G401.6 (cell line): ENCODE measurements around the gene TPGS2.
A peak's percentile ranks its signal among the peaks of the same experiment; 100 is the strongest.
"Not testable (repeated sequence)": the region's sequence is repeated elsewhere in the genome, so short reads cannot be mapped to it uniquely, and the experiment has no call there.

Experiments
- FAIRE-seq: peaks from 2 replicates; lab custom pipeline; 2012; peaks lifted over from hg19 to GRCh38; lab: Jason Lieb, UNC

The TPGS2 gene, protein sequence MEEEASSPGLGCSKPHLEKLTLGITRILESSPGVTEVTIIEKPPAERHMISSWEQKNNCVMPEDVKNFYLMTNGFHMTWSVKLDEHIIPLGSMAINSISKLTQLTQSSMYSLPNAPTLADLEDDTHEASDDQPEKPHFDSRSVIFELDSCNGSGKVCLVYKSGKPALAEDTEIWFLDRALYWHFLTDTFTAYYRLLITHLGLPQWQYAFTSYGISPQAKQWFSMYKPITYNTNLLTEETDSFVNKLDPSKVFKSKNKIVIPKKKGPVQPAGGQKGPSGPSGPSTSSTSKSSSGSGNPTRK

DNA sequence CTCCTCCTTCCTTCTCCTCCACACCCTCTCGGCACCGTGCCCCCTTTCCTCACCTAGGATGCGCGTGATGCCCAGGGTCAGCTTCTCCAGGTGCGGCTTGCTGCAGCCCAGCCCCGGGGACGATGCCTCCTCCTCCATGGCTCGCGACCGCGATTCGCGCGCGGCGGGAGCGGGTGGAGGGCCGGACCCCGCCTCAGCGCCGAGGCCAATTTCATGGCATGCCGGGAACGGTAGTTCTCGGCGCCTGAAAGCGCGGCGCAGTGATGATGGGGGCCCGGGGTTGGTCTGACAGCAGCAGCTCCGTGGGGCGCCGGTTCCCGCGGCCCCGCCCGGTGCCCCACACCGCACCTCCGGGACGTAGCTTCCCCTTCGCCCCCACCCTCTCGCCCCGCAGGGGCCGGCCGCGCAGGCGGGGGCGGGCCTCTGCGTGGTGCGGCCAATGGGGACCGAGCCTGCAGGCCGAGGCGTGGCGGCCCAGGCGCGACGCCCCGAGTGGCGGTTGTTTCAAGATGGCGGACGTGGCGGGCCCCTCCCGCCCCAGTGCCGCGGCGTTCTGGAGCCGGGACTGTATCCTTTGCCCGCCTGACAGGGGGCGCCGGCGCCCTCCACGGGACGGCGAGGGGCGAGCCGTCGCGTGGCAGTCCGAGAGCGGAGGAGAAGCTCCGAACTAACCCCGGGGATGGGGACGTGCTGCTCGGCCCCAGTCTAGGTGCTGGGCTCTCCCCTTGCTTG is at the start of gene TPGS2, which contains the start of gene KIAA1328:
Gene TPGS2 (minus strand): TSS at position 373 of the 732 bp plus-strand sequence. CDS start 235 bp downstream, at position 138.
Gene KIAA1328 (plus strand): TSS at position 498 of the 732 bp plus-strand sequence. CDS start 12 bp downstream, at position 510.
- no peak for FAIRE-seq

DNA sequence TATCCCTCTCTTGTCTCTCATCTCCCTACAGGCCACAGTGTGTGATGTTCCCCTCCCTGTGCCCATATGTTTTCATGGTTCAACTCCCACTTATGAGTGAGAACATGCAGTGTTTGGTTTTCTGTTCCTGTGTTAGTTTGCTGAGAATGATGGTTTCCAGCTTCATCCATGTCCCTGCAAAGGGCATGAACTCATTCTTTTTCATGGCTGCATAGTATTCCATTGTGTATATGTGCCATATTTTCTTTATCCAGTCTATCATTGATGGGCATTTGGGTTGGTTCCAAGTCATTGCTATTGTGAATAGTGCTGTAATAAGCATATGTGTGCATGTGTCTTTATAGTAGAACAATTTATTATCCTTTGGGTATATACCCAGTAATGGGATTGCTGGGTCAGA is 45.0 kb upstream of the TPGS2 start:
- not testable (repeated sequence) for FAIRE-seq

DNA sequence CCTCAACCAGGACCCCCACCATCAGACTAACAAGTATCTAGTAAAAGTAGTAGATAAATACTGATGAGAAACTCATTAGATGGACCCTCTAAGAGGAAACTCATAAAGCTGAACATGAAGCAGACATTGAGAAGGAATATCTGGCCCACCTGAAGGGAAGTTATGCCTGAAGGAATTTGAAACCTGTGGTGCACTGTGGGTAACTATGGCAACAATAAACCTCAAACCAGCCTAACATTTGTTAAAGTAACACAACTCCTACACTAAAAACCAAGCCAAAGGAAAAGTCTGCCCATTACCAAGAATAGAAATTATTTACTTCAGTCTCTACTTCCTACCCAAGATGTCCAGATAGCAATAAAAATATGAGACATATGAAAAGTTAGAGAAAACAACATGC is 43.5 kb upstream of the TPGS2 start:
- no peak for FAIRE-seq

DNA sequence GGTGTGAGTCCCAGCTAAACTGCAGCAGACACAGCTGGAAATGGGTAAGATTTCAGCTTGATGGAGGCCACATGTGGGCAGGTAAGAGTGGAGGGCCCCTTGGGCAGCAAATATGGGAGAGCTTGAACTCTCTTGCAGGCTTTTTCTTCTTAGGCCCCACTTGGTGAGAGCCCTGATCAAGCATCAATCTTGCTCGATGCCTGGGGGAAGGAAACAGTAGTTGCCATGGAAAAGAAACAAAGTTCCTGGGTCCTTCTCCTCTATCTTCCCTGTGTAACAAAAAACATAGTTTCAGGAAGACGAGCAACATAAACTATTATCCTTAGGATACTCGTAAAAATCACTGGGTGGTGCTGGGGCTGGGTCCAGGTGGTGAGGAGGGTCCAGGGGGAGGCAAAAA is 43.0 kb upstream of the TPGS2 start:
- no peak for FAIRE-seq

DNA sequence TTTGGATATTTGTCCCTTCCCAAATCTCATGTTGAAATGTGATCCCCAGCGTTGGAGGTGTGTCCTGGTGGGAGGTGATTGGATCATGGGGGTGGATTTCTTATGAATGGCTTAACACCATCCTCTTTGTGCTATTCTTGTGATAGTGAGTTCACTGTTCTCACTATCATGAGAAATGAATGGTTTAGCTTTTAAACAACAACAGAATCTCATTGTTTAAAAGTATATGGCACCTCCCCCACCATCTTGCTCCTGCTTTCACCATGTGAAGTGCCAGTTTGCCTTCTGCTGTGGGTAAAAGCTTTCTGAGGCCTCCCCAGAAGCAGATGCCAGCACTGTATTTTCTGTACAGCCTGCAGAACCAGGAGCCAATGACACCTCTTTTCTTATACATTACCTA is 38.3 kb upstream of the TPGS2 start:
- no peak for FAIRE-seq

DNA sequence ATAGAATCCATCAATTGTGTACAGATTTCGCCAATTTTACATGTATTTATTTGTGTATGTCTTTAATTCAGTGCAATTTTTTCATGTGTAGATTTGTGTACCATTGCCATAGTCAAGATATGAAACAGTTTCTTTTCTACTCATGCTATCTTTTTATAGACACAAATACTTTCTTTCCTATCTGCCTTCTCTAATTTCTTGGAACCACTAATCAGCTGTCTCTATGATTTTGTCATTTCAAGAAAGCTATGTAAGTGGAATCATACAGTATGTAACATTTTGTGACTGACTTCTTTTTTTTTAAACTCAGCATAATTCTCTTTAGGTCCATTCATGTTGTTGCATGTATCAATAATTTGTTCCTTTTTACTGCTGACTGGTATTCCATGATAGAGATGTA is 33.4 kb upstream of the TPGS2 start:
- no peak for FAIRE-seq

DNA sequence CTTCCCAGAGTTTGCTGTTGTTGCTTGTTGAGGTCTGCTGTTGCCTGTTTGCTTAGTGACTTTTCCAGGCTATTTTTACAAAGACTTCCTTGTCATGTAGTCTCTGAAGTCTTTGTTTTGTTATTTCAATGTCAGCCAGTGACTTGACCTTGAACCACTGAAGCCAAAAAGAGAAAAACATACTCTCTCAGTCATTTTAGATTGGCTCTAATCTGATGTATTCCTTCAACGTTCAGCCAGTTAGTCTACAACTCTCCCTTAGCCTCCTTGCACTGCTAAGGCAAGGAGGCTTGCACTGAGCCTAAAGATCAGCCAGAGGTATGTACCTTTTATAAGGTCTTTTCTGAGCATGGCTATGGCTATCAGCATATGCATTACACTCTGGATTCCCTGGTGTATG is 28.0 kb upstream of the TPGS2 start:
- FAIRE-seq, result no peak

DNA sequence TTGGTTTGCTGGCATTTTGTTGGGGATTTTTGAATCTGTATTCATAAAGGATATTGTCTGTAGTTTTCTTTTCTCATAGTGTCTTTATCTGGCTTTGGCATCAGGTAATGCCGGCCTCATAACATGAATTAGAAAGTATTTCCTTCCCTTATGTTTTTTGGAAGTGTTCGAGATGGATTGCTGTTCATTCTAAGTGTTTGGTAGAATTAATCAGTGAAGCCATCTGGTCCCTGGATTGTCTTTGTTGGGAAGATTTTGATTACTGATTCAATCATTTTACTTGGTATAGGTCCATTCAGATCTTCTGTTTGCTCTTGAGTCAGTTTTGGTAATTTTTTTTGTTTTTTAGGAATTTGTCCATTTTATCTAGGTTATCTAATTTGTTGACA is 22.4 kb upstream of the TPGS2 start:
- no peak for FAIRE-seq

DNA sequence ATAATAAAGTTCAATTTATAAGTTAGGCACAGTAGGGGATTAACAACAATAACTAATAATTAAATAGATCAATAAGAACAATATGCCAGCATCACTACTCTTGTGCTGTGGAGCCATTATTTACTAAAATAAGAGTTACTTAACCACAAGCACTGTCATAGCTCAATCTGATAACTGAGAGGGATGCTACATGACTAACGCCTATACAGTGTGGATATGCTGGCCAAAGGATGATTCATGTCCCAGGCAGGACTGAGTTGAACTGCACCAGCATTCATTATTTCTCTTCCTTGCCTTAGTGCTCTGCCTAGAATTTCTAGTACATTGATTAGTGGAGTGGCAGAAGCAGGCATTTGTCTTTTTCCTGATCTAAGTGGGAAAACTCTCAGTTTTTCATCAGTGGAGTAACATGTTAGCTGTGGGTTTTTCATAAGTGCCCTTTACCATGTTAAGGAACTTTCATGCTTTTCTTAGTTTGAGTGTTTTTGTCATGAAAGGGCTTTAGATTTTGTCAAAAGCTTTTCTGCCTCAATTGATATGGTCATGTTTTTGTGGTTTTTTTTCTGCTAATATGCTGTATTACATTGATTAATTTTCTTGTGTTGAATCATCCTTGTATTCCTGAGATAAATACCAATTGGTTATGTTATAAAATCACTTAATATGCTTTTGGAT is 21.9 kb upstream of the TPGS2 start:
- FAIRE-seq, result no peak

DNA sequence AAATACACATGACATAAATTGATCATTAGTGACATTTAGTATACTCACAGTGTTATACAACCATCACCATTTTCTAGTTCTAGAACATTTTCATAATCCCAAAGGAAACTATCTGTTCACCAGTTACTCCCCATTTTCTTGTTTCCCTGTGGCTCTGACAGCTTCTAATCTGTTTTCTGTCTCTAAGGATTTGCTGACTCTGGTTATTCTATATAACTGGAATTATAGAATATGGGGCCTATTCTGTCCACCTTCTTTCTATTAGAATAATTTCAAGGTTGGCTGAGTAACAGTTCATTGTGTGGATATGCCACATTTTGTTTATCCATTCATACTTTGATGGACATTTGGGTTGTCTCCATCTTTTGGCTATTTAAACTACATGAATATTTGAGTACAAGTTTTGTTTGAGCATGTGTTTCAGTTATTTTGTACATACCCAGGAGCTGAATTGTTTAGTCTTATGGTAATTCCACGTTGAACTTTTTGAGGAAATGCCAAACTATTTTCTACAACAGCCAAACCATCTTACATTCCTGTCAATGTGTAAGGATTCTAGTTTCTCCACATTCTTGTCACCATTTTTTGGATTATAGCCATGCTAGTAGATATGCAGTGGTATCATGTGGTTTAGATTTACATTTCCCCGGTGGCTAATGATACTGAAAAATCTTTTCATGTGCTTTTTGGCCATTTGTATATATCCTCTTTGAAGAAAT is 20.6 kb upstream of the TPGS2 start:
- no peak for FAIRE-seq

DNA sequence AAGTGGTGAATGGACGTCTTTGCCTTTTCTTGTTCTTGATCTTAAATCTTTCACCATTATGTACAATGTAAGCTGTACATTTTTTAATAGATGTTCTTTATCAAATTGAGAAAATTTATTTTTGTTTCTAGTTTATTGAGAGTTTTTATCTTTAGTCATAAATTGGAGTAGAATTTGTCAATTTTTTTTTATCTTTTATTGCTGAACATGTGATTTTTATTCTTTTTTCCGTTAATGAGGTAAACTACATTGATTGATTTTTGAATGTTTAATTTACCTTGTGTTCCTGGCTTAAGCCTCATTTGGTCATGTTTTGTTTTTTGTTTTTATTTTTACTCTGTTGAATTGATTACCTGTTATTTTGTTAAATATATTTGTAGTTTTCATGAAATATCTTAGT is 19.8 kb upstream of the TPGS2 start:
- peak; percentile 73 for FAIRE-seq

DNA sequence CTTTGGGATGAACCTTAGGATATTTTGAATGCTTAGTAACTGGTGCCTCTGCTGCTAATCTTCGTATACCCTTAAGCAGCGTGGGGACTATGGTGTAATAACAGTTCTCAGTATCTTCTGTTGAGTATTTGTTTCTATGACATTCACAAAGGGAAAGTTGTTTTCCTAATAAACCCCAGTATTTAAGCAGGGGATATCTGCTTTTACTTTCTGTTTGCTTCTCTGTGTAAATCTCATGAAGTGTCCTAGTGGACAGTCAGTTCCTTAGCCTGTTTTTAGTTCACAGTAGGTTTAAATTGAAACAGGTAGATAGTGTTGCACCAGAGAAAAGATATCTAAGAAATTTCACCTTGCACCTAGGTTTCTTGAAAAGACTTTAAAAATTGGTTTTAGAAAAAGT is 15.0 kb upstream of the TPGS2 start:
- no peak for FAIRE-seq

DNA sequence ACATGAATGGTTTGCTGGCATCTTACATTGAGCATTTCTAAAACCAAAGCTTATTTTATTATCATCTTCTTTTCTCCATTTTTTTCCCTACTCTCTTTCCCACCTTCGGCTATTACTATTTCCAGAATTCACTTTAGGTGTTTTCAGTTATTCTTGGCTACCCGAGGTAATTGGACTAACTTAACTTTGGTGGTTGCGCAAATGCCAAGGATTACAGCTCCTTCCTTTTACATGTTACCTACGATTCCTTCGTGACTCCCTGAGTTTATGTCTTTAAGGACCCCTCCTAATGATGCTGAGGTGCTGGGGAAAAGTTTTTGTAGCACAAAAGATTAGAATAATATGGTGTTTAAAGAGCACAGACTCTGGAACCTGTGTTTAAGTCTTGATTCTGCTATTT is 14.4 kb upstream of the TPGS2 start:
- FAIRE-seq, result no peak

DNA sequence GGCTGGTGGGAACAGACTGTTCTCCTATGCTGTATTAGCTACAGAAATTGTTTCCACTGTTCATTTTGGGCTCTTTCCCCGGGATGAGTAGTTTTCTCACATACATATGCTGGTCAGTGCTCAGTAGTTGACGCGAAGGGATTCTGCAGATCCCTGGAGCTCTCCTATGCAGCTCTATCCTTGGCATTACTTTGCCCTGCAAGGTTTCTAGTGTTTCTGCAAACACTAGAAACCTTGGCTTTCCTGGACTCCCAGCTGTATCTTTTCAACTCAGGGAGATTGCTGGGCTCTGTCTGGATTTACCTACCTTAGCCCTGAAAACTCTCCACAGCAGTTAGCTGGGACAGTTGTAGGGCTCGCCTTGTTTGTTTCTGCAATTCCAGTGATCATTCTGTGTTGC is 11.0 kb upstream of the TPGS2 start:
- FAIRE-seq, result no peak

DNA sequence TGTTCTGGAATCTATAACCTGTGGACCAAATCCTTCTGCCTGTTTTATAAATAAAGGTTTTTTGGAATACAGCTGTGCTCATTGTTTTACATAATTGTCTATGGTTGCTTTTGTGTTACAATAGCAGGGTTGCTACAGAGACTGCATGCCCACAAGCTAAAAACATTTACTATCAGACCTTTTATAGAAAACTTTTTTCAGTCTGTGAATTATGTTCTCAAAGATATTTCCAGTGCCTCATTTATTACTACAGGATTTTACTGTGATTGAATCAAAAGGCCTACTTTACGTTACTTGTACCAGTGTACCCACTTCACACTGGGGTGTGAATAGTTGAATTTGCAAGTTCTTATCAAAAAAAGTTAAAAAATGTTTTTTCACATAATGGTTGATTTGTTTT is 7.1 kb upstream of the TPGS2 start:
- no peak for FAIRE-seq

DNA sequence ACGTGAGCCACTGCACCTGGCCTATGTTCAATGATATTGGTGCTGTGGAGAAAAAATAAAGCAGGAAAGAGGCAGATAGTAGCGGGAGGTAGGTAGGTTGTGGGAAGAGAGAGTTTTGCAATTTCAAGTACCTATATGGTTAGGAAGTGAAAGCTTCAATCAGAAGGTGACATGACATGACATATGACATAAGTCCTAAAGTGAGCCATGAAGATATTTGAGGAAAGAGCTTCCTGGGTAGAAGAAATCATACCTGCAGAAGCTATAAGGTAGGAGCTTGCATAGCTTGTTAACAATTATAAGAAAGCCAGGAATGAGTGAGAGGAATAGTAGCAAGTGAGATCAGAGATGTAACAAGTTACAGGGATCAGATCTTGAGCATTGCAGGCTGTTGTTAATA is 4.3 kb upstream of the TPGS2 start:
- FAIRE-seq, result no peak

DNA sequence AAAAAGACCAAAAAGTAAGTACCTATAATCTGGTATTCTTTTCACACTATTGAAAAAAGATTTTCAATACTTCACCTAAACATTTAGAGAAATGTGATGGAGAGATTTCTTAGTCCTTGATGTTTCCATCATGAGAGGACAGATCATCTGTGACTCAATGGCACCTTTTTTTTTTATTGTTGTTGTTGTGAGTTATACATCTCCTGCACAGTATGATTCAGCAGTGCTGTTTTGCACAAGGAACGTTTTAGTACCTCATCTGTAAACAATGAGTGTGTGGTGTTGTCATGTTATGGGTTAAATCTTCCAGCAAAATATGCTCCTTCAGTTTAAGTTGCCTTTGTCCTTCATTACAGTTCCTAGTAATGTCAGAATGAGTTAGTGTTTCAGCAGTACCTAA is 2.3 kb upstream of the TPGS2 start:
- FAIRE-seq, result no peak

DNA sequence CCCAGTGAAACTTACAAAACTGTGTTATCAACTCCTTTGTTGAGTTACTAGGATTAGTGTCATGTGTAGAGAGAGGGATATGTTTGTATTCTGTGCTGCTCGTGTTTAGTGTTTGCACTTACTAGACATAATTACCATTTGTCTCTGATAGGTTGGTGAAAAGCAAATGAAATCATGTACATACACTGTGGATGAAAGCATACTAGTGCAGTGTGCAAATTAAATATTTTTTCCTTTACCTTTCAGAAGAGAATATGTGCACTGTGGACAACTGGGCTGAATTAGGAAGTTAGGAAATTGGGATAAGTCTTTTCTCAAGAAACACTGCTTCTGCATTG is 1.3 kb upstream of the TPGS2 start:
- no peak for FAIRE-seq

DNA sequence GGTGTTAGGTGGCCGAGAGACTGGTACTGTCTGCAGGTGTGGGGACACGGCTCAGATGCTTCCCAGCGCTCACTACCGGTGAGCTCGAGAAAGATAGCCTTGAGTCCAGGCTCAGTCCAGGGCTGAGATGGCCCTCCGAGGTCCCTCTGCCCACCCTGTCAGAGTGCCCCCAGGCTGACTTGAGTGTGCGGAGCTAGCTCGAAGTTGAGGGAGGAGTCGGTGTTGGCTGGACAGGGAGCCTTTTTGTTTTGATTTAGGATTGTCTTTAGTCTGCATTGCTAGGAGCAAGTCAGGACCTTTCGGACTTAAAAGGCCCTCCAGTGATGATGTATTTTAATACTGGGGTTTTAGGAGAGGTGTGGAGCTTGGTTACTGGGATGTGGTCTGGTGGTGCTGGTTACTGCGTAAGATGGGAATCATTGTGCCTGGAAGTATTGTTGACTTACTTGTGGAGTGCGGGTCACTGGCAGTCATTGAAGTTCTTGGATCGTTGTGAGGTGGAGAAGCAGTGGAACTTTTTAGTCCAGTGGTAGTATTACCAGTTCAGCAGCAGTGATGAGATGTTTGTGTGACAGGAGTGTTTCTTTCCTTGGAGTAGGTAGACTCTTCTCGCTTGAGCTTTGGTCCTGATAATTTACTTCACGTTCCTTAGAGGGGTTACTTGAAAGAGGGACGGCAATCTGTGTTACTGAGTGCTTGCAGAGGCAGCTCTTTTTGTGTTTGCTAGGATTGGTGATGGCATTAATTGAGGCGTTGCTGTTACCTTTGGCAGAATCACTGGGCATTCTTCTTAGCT is 758 bp upstream of the TPGS2 start:
- FAIRE-seq, result no peak

DNA sequence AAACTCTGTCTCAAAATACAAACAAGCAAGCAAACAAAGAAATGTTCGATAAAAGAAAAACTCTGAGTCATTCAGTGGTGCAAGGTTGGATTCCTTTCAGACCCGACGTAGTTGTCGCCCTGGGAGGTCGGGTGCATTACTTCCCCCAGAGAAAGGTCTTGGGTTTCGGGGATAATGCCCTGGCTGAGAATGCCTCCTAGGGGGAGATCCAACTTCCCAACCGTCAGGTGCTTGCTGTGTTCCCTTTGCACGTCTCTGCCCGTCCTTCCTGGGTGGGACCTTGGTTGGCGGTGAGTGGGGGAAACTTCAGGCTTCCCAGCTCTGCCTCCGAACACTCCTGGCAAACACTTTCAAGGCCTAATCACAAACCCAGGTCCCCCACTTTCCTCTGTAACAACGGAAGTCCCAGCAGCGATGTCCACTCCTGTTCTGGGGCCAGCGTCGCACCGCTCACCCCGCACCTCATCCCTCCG is 609 bp downstream of the TPGS2 start:
- no peak for FAIRE-seq

DNA sequence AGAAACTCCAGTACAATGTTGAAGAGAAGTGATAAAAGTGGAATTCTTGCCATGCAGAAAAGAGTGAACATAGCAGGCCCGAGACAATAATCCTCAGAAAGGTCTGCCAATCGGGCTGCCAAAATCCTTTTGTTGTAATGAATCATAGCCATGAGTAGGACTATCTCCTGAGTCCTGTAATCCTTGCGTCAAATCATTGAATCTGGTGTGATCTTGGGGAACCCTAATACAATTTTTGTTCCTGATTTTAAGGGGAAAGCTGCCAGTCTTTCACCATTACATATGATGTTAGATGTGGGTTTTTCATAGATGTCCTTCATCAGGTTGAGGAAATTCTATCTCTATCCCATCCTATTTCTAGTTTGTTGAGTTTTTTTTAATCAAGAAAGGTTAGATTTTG is 2.2 kb downstream of the TPGS2 start:
- no peak for FAIRE-seq

DNA sequence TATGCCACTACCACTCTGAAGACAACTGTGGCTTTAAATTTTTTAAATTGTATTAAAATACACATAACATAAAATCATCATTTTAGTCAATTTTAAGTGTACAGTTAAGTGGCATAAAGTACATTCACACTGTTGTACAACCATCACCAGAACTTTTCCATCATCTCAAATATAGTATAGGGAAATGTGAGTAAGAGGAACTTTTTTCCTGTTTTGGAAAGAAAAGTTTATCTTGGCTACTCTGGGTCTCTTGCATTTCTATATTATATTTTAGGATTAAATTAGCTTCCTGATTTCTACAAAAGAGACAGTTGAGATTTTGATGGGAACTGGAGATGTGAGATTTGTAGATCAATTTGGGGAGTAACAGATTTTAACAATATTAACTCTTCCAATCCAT is 3.3 kb downstream of the TPGS2 start:
- FAIRE-seq, result no peak
